Measurements from ENCODE around the gene DDX27. TPM values are rescaled to one million over a fixed set of nuclear protein-coding genes. Genes with fewer than 3 reads are reported as not detected.

The DDX27 gene
- total RNA-seq, 1 donor: 34.0 TPM

DNA sequence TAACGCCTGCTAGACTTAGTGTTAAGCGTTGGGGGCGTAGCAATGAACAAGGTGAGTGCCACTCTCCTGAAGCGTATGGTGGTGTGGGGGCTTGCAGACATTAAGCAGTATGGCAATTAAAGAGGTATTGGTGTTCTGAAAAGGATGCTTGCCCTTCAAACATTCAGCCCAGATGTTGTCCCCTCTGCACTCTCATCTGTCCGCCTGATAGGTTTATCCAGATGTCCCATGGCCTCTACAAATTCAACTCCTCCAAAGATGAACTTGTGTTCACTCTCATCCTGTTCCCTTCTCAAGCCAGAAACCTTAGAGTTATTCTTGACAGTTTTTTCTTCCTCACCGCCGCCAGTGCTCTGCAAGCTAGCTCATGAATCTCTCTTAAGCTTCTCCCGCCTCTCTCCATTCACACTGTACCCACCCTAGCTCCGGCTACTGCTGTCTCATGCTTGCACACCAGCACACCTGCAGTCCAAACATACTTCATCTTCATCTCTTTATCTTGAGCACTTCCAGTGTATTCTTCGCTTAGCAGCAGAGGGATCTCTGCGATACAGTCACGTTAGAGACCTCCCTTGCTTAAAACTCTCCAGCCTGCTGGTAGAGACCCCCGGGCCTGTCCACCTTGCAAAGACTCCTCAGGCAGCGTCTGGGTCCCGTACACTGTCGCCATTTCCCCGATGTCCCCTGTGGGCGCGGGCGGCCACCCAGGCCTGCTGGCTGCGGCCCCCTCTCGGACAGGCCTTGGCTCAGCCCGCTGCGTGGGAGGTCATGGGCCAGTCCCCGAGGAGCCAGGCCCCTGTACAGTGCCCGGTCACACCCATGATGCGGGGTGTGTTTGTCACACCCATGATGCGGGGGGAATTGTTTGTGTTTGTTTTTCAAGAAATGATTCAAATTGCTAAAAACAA lies 962 bp downstream of the DDX27 start:
- Histone ChIP-seq H3K4me1 (ENCODE audit: insufficient read depth, low read length) (peaks cover 8% of the 10 kb centered on the region), H3K27ac (ENCODE audit: low read depth, low read length) (peak overlapping the region; percentile 87), H4K20me1 (ENCODE audit: insufficient read depth, low read length) (peaks cover 3% of the 10 kb centered on the region), H3K36me3 (ENCODE audit: insufficient read depth, low read length) (peaks cover 36% of the 10 kb centered on the region), H3K27me3 (ENCODE audit: insufficient read depth, low read length) (no peaks in the 10 kb centered on the region), H3K79me2 (ENCODE audit: insufficient read depth, low read length) (peaks cover 27% of the 10 kb centered on the region), H3K4me2 (ENCODE audit: insufficient read depth, low read length) (peak overlapping the region; percentile 96), H2AFZ (ENCODE audit: low read length) (peak overlapping the region; percentile 97), H3K9me3 (ENCODE audit: low read depth, low read length) (no peaks in the 10 kb centered on the region), H3K4me3 (ENCODE audit: insufficient read depth, low read length) (peak overlapping the region; percentile 77)
- DNase-seq (ENCODE audit: insufficient read length, low spot score, missing footprints): no peak
- TF ChIP-seq, protein P1, sequence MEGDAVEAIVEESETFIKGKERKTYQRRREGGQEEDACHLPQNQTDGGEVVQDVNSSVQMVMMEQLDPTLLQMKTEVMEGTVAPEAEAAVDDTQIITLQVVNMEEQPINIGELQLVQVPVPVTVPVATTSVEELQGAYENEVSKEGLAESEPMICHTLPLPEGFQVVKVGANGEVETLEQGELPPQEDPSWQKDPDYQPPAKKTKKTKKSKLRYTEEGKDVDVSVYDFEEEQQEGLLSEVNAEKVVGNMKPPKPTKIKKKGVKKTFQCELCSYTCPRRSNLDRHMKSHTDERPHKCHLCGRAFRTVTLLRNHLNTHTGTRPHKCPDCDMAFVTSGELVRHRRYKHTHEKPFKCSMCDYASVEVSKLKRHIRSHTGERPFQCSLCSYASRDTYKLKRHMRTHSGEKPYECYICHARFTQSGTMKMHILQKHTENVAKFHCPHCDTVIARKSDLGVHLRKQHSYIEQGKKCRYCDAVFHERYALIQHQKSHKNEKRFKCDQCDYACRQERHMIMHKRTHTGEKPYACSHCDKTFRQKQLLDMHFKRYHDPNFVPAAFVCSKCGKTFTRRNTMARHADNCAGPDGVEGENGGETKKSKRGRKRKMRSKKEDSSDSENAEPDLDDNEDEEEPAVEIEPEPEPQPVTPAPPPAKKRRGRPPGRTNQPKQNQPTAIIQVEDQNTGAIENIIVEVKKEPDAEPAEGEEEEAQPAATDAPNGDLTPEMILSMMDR (IDR thresholded peaks at IDR 0.05; ENCODE audit: extremely low read depth, low read depth, low read length): no peak

DNA sequence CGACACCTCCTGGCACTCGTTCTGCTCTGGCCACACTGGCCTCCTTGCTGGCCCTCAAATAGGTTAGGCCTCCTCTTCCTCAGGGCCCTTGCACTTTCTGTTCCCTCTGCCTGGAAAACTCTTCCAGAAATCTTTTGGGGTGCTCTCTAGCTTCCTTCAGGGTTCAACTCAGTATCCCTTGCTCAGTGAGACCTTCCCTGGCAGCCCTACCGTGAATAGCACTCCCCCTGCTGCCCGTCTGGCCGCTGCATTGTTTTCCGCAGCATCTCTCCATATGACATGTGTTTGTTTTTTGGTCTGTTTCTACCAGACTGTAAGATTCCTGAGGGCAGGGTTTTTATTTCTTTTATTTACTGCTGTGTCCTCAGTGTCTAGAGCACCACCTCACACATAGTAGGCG lies 6.7 kb downstream of the DDX27 start:
- TF ChIP-seq, protein P1 (IDR thresholded peaks at IDR 0.05; ENCODE audit: extremely low read depth, low read depth, low read length): no peak
- H3K27ac ChIP-seq (ENCODE audit: low read depth, low read length): no peak overlapping the region
- H3K4me1 ChIP-seq (ENCODE audit: insufficient read depth, low read length): no peaks in the 10 kb centered on the region
- H3K9me3 ChIP-seq (ENCODE audit: low read depth, low read length): no peaks in the 10 kb centered on the region
- H3K79me2 ChIP-seq (ENCODE audit: insufficient read depth, low read length): peaks cover 10% of the 10 kb centered on the region
- peaks cover 78% of the 10 kb centered on the region for H3K36me3 ChIP-seq (ENCODE audit: insufficient read depth, low read length)
- H3K27me3 ChIP-seq (ENCODE audit: insufficient read depth, low read length): no peaks in the 10 kb centered on the region
- DNase-seq (ENCODE audit: insufficient read length, low spot score, missing footprints): no peak
- peaks cover 3% of the 10 kb centered on the region for H4K20me1 ChIP-seq (ENCODE audit: insufficient read depth, low read length)
- no peak overlapping the region for H3K4me3 ChIP-seq (ENCODE audit: insufficient read depth, low read length)
- no peak overlapping the region for H3K4me2 ChIP-seq (ENCODE audit: insufficient read depth, low read length)
- no peak overlapping the region for H2AFZ ChIP-seq (ENCODE audit: low read length)

GRCh38 chr20:49228676-49229075 lies 9.5 kb downstream of the DDX27 start:
- TF ChIP-seq, protein P1 (IDR thresholded peaks at IDR 0.05; ENCODE audit: extremely low read depth, low read depth, low read length): no peak
- Histone ChIP-seq H2AFZ (ENCODE audit: low read length) (no peak overlapping the region), H3K4me3 (ENCODE audit: insufficient read depth, low read length) (no peak overlapping the region), H3K9me3 (ENCODE audit: low read depth, low read length) (no peaks in the 10 kb centered on the region), H3K27ac (ENCODE audit: low read depth, low read length) (no peak overlapping the region), H3K27me3 (ENCODE audit: insufficient read depth, low read length) (no peaks in the 10 kb centered on the region), H3K36me3 (ENCODE audit: insufficient read depth, low read length) (peaks cover 77% of the 10 kb centered on the region), H3K79me2 (ENCODE audit: insufficient read depth, low read length) (no peaks in the 10 kb centered on the region), H3K4me1 (ENCODE audit: insufficient read depth, low read length) (no peaks in the 10 kb centered on the region), H4K20me1 (ENCODE audit: insufficient read depth, low read length) (no peaks in the 10 kb centered on the region), H3K4me2 (ENCODE audit: insufficient read depth, low read length) (no peak overlapping the region)
- DNase-seq (ENCODE audit: insufficient read length, low spot score, missing footprints): no peak

- Histone ChIP-seq H3K4me1 (ENCODE audit: insufficient read depth, low read length) (no peaks in the 10 kb centered on the region), H3K4me3 (ENCODE audit: insufficient read depth, low read length) (no peak overlapping the region), H3K27me3 (ENCODE audit: insufficient read depth, low read length) (no peaks in the 10 kb centered on the region), H3K36me3 (ENCODE audit: insufficient read depth, low read length) (peaks cover 77% of the 10 kb centered on the region), H3K4me2 (ENCODE audit: insufficient read depth, low read length) (no peak overlapping the region), H2AFZ (ENCODE audit: low read length) (no peak overlapping the region), H3K27ac (ENCODE audit: low read depth, low read length) (no peak overlapping the region), H3K9me3 (ENCODE audit: low read depth, low read length) (no peaks in the 10 kb centered on the region), H4K20me1 (ENCODE audit: insufficient read depth, low read length) (no peaks in the 10 kb centered on the region), H3K79me2 (ENCODE audit: insufficient read depth, low read length) (no peaks in the 10 kb centered on the region)
- DNase-seq (ENCODE audit: insufficient read length, low spot score, missing footprints): no peak
- TF ChIP-seq, protein P1 (IDR thresholded peaks at IDR 0.05; ENCODE audit: extremely low read depth, low read depth, low read length): no peak
Measured at GRCh38 chr20:49229381-49229780, 10.2 kb downstream of the DDX27 start.

All from osteoblast (primary cell).